ENCODE results near the gene TMEM269.
A peak's percentile ranks its signal among the peaks of the same experiment; 100 is the strongest.

TMEM269 gene

GRCh38 chr1:42784946-42785693 is at the start of gene TMEM269:
TSS of gene TMEM269 (plus strand) at chr1:42784991. CDS start at chr1:42789894, 4,903 bp downstream.
- DNase-seq (ENCODE audit: low read depth), result peak; percentile 15

- DNase-seq (ENCODE audit: low read depth), result no peak
Observed at GRCh38 chr1:42735056-42735455, 49.7 kb upstream of the TMEM269 start.

GRCh38 chr1:42735477-42736105 is 49.2 kb upstream of the TMEM269 start:
- DNase-seq (ENCODE audit: low read depth), result no peak

- DNase-seq (ENCODE audit: low read depth), result no peak
Observed at GRCh38 chr1:42736152-42736551, 48.6 kb upstream of the TMEM269 start.

- no peak for DNase-seq (ENCODE audit: low read depth)
Observed at GRCh38 chr1:42736571-42737200, 48.1 kb upstream of the TMEM269 start.

- no peak for DNase-seq (ENCODE audit: low read depth)
Observed at GRCh38 chr1:42737257-42737656, 47.5 kb upstream of the TMEM269 start.

- DNase-seq (ENCODE audit: low read depth), result no peak
Observed at GRCh38 chr1:42737986-42738677, 46.7 kb upstream of the TMEM269 start.

GRCh38 chr1:42738678-42739226 is 46.0 kb upstream of the TMEM269 start:
- no peak for DNase-seq (ENCODE audit: low read depth)

GRCh38 chr1:42739753-42740700 is 44.8 kb upstream of the TMEM269 start, which contains the start of gene CLDN19:
TSS of gene CLDN19 (minus strand) at chr1:42740236. CDS start at chr1:42740063, 173 bp downstream.
- DNase-seq (ENCODE audit: low read depth), result no peak

- DNase-seq (ENCODE audit: low read depth), result no peak
Observed at GRCh38 chr1:42740851-42741580, 43.8 kb upstream of the TMEM269 start.

- DNase-seq (ENCODE audit: low read depth), result no peak
Observed at GRCh38 chr1:42741706-42742105, 43.1 kb upstream of the TMEM269 start.

GRCh38 chr1:42742141-42742540 is 42.6 kb upstream of the TMEM269 start:
- DNase-seq (ENCODE audit: low read depth), result no peak

GRCh38 chr1:42742617-42743316 is 42.0 kb upstream of the TMEM269 start:
- no peak for DNase-seq (ENCODE audit: low read depth)

- no peak for DNase-seq (ENCODE audit: low read depth)
Observed at GRCh38 chr1:42743317-42744147, 41.3 kb upstream of the TMEM269 start.

GRCh38 chr1:42744148-42744413 is 40.7 kb upstream of the TMEM269 start:
- DNase-seq (ENCODE audit: low read depth), result no peak

GRCh38 chr1:42745851-42746250 is 38.9 kb upstream of the TMEM269 start:
- DNase-seq (ENCODE audit: low read depth), result no peak

GRCh38 chr1:42746436-42747105 is 38.2 kb upstream of the TMEM269 start:
- no peak for DNase-seq (ENCODE audit: low read depth)

- peak; percentile 27 for DNase-seq (ENCODE audit: low read depth)
Observed at GRCh38 chr1:42747125-42747524, 37.7 kb upstream of the TMEM269 start.
